ENCODE results near the gene MADCAM1. TPM values are rescaled to one million over a fixed set of nuclear protein-coding genes. Genes with fewer than 3 reads are reported as not detected.

MADCAM1 gene
- total RNA-seq, 2 experiments from 2014 or later = 0.69 to 2.0 TPM

GRCh38 chr19:498511-498891 lies 2.2 kb downstream of the MADCAM1 start:
- ChIA-PET POLR2A (no interaction called here), CTCF (ENCODE audit: unreplicated experiment) (no interaction called here)
- H2AFZ ChIP-seq (ENCODE audit: low read length) = no peak overlapping the region
- intact Hi-C loops (cut with micrococcal nuclease; ENCODE audit: unreplicated experiment) = no loop called here
- no peak overlapping the region for H3K4me3 ChIP-seq (ENCODE audit: low read depth, low read length, poor library complexity, severe bottlenecking)
- no peaks in the 10 kb centered on the region for H3K9me3 ChIP-seq (ENCODE audit: low read length)
- peaks cover 6% of the 10 kb centered on the region for H3K4me1 ChIP-seq (ENCODE audit: insufficient read depth, low read length, poor library complexity, severe bottlenecking)
- BruUV-seq (replicated peaks) = no TSS peak
- no peaks in the 10 kb centered on the region for H3K9me2 ChIP-seq (ENCODE audit: insufficient read depth, low read length)
- no peaks in the 10 kb centered on the region for H3K36me3 ChIP-seq (ENCODE audit: insufficient read depth, low read length)
- no peak for DNase-seq (ENCODE audit: low spot score)
- no peaks in the 10 kb centered on the region for H4K20me1 ChIP-seq (ENCODE audit: insufficient read depth, low read length)
- no peaks in the 10 kb centered on the region for H3K79me2 ChIP-seq (ENCODE audit: insufficient read depth, low read depth, low read length)
- H3K4me2 ChIP-seq (ENCODE audit: low read length) = no peak overlapping the region
- TF ChIP-seq CTCF (conservative IDR thresholded peaks at IDR 0.05; ENCODE audit: low read length) = no peak
- no peak for TF ChIP-seq EZH2phosphoT487 (IDR thresholded peaks at IDR 0.05; ENCODE audit: borderline replicate concordance, low read depth, low read length)
- H3K27ac ChIP-seq (ENCODE audit: low read depth, low read length, poor library complexity, severe bottlenecking) = no peak overlapping the region

DNA sequence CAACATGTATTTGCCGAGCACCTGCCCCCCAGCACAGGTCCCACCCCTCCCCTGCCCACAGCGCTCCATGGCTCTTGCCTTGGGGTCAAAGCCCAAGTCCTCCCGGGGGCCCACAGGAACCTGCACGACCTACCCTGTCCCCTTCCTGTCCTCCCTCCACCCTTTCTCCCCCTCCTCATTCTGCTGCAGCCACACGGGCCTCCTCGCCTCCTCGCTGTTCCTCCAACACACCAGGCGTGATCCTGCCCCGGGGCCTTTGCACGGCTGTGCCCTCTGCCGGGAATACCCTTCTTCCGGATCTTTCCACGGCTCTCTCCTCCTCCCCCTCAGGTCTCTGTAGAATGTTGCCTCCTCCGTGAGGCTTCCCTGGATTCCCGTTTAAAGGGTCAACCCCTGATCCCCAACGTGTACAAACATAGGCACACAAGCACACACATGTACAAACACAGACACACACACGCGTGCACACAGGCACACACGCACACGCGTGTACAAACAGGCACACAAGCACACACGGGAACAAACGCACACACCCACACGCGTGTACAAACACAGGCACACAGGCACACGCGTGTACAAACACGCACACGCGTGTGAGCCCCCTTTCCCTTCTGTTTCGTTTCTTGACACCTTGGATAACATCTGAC lies 2.8 kb downstream of the MADCAM1 start:
- BruUV-seq (replicated peaks) = no TSS peak
- peaks cover 6% of the 10 kb centered on the region for H3K4me1 ChIP-seq (ENCODE audit: insufficient read depth, low read length, poor library complexity, severe bottlenecking)
- no peaks in the 10 kb centered on the region for H4K20me1 ChIP-seq (ENCODE audit: insufficient read depth, low read length)
- H3K27ac ChIP-seq (ENCODE audit: low read depth, low read length, poor library complexity, severe bottlenecking) = no peak overlapping the region
- no peak overlapping the region for H3K4me2 ChIP-seq (ENCODE audit: low read length)
- H3K4me3 ChIP-seq (ENCODE audit: low read depth, low read length, poor library complexity, severe bottlenecking) = no peak overlapping the region
- TF ChIP-seq EZH2phosphoT487 (IDR thresholded peaks at IDR 0.05; ENCODE audit: borderline replicate concordance, low read depth, low read length) (no peak), CTCF (conservative IDR thresholded peaks at IDR 0.05; ENCODE audit: low read length) (no peak)
- H3K9me2 ChIP-seq (ENCODE audit: insufficient read depth, low read length) = no peaks in the 10 kb centered on the region
- no peaks in the 10 kb centered on the region for H3K9me3 ChIP-seq (ENCODE audit: low read length)
- no peaks in the 10 kb centered on the region for H3K79me2 ChIP-seq (ENCODE audit: insufficient read depth, low read depth, low read length)
- CTCF ChIA-PET (ENCODE audit: unreplicated experiment) = no interaction called here
- no peaks in the 10 kb centered on the region for H3K36me3 ChIP-seq (ENCODE audit: insufficient read depth, low read length)
- intact Hi-C loops (cut with micrococcal nuclease; ENCODE audit: unreplicated experiment) = no loop called here
- no peak for DNase-seq (ENCODE audit: low spot score)
- no peak overlapping the region for H2AFZ ChIP-seq (ENCODE audit: low read length)
- POLR2A ChIA-PET = no interaction called here

GRCh38 chr19:501646-502045 lies 5.4 kb downstream of the MADCAM1 start:
- Histone ChIP-seq H3K79me2 (ENCODE audit: insufficient read depth, low read depth, low read length) (no peaks in the 10 kb centered on the region), H3K9me2 (ENCODE audit: insufficient read depth, low read length) (no peaks in the 10 kb centered on the region), H3K4me3 (ENCODE audit: low read depth, low read length, poor library complexity, severe bottlenecking) (no peak overlapping the region), H4K20me1 (ENCODE audit: insufficient read depth, low read length) (no peaks in the 10 kb centered on the region), H3K4me1 (ENCODE audit: insufficient read depth, low read length, poor library complexity, severe bottlenecking) (peaks cover 12% of the 10 kb centered on the region), H3K36me3 (ENCODE audit: insufficient read depth, low read length) (no peaks in the 10 kb centered on the region), H3K4me2 (ENCODE audit: low read length) (no peak overlapping the region), H3K27ac (ENCODE audit: low read depth, low read length, poor library complexity, severe bottlenecking) (no peak overlapping the region), H3K9me3 (ENCODE audit: low read length) (no peaks in the 10 kb centered on the region), H2AFZ (ENCODE audit: low read length) (no peak overlapping the region)
- TF ChIP-seq CTCF (conservative IDR thresholded peaks at IDR 0.05; ENCODE audit: low read length) (no peak), EZH2phosphoT487 (IDR thresholded peaks at IDR 0.05; ENCODE audit: borderline replicate concordance, low read depth, low read length) (no peak)
- BruUV-seq (replicated peaks) = no TSS peak
- ChIA-PET POLR2A (no interaction called here), CTCF (ENCODE audit: unreplicated experiment) (no interaction called here)
- DNase-seq (ENCODE audit: low spot score) = no peak
- intact Hi-C loops (cut with micrococcal nuclease; ENCODE audit: unreplicated experiment) = no loop called here

All from OCI-LY7 (cell line).